ENCODE results near the gene ENTPD1. TPM values are rescaled to one million over a fixed set of nuclear protein-coding genes. Genes with fewer than 3 reads are reported as not detected.

Gene ENTPD1
- total and polyA plus RNA-seq, 10 of the 15 experiments (the other 5 are each of a cell fraction or from before 2014, with no cell fraction given), result 110 to 413 (median 161) TPM

DNA sequence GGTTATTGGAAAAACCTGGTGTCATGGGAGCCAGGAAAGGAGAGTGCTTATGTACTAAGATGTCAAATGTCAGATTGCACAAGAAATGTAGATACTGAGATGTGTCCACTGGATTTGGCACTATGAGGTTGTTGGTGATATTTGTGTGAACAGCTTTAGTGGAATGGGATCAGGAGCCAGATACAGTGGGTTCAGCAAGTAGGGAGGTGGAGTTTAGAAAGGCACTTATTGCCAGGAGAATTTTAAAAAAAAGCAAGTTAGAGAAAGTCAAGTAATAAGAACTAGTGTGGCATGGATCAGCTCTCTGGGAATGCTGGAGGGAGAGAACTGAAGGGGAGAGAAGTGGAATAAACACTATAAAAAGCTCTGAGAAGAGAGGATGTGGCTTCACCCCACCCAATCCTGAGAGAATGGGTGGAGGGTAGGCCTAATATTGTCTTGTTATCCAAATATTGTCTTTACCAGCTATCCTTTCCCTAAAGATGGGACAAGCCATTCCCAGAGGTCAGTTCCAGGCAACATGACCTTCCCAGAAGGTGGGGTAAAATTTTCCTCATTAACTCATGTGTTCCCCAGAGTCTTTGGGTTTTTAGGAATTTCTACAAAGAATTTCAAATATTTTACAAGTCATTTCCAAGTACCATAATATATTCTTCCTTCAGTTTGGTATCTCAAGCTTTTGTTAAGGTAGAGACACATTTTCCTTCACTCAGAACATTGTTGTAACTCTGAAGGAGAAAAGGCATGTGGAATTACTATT is 42.3 kb downstream of the ENTPD1 start:
- Histone ChIP-seq H3K4me2 (ENCODE audit: control insufficient read depth, insufficient read depth) (no peak overlapping the region), H3K36me3 (ENCODE audit: control insufficient read depth in 2 of 2, insufficient read depth in 2 of 2, low read length in 1 of 2) (peaks cover 8 to 11% of the 10 kb centered on the region in 2 experiments), H3K27ac (ENCODE audit: control insufficient read depth, insufficient read depth) (no peak overlapping the region), H3K4me1 (ENCODE audit: control insufficient read depth, insufficient read depth, low read length) (peaks cover 19% of the 10 kb centered on the region), H4K20me1 (ENCODE audit: control insufficient read depth, insufficient read depth) (no peaks in the 10 kb centered on the region), H2AFZ (ENCODE audit: control insufficient read depth, low read depth, low read length) (no peak overlapping the region), H3K9ac (ENCODE audit: control insufficient read depth, insufficient read depth, low read length) (no peak overlapping the region), H3K79me2 (ENCODE audit: control insufficient read depth, insufficient read depth, low read length) (peaks cover 92% of the 10 kb centered on the region), H3K4me3 (no peak overlapping the region), H3K9me3 (replicated peaks; ENCODE audit: control insufficient read depth, insufficient read depth, low read length) (peaks cover 19% of the 10 kb centered on the region), H3K27me3 (replicated peaks in 1 of 2; ENCODE audit: control insufficient read depth in 2 of 2, insufficient read depth in 2 of 2, low read length in 1 of 2) (no peaks in the 10 kb centered on the region)
- intact Hi-C loops (cut with micrococcal nuclease; ENCODE audit: unreplicated experiment) (no loop called here), in situ Hi-C loops (cut with MboI) (no loop called here)
- no peak for DNase-seq (ENCODE audit: low read depth, low spot score)
- RAD21 ChIA-PET (ENCODE audit: unreplicated experiment), result interaction anchor here (1.0 to 9.6 kb wide), 6 partner anchors 19 to 105 kb away, joined by 3 to 108 read pairs (median 4); partner anchors contain the start of gene TCTN3
- BruUV-seq (replicated peaks), result no TSS peak
- TF ChIP-seq SMAD1 (IDR thresholded peaks at IDR 0.05; ENCODE audit: low read depth, partially characterized antibody) (no peak), PML (IDR thresholded peaks at IDR 0.05; ENCODE audit: low read length) (no peak), BMI1 (IDR thresholded peaks at IDR 0.05; ENCODE audit: borderline replicate concordance) (no peak), MYC (IDR thresholded peaks at IDR 0.05; ENCODE audit: insufficient read depth, insufficient read length, insufficient replicate concordance, low read length, severe bottlenecking) (no peak), NFYA (IDR thresholded peaks at IDR 0.05; ENCODE audit: borderline replicate concordance, low read depth, low read length) (no peak), ZBTB33 (IDR thresholded peaks at IDR 0.05) (no peak), ZBED1 (IDR thresholded peaks at IDR 0.05; ENCODE audit: borderline replicate concordance) (no peak), SMAD5 (IDR thresholded peaks at IDR 0.05; ENCODE audit: low read depth) (no peak), MEF2B (IDR thresholded peaks at IDR 0.05; ENCODE audit: partially characterized antibody, poor library complexity, severe bottlenecking) (no peak)
- TF ChIP-seq, protein P1, sequence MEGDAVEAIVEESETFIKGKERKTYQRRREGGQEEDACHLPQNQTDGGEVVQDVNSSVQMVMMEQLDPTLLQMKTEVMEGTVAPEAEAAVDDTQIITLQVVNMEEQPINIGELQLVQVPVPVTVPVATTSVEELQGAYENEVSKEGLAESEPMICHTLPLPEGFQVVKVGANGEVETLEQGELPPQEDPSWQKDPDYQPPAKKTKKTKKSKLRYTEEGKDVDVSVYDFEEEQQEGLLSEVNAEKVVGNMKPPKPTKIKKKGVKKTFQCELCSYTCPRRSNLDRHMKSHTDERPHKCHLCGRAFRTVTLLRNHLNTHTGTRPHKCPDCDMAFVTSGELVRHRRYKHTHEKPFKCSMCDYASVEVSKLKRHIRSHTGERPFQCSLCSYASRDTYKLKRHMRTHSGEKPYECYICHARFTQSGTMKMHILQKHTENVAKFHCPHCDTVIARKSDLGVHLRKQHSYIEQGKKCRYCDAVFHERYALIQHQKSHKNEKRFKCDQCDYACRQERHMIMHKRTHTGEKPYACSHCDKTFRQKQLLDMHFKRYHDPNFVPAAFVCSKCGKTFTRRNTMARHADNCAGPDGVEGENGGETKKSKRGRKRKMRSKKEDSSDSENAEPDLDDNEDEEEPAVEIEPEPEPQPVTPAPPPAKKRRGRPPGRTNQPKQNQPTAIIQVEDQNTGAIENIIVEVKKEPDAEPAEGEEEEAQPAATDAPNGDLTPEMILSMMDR (IDR thresholded peaks at IDR 0.05 in 2 of 3, conservative IDR thresholded peaks at IDR 0.05 in 1 of 3; ENCODE audit: control insufficient read depth in 2 of 3, extremely low read depth in 1 of 3, insufficient read depth in 1 of 3, low read depth in 3 of 3, low read length in 3 of 3), result no peak
- SMC1A ChIA-PET (ENCODE audit: uncharacterized antibody, unreplicated experiment), result interaction anchor here (0.8 to 27.8 kb wide), 6 partner anchors 13 to 40 kb away, joined by 3 to 795 read pairs (median 120); partner anchors contain the start of gene ENTPD1
- no peak for ATAC-seq
- CTCF ChIA-PET, result interaction anchor here (0.7 to 2.6 kb wide), 4 partner anchors 18 to 105 kb away, joined by 3 to 9 read pairs (median 3); partner anchors contain the start of gene TCTN3
- no peak for FAIRE-seq
- POLR2A ChIA-PET, result interaction anchor here (0.5 to 18.6 kb wide), 6 partner anchors 8 to 1158 kb away, joined by 3 to 451 read pairs (median 6); partner anchors contain the start of gene ENTPD1
